Astrocyte of the hippocampus (primary cell): ENCODE data around the gene RABGAP1L.
"Not testable (repeated sequence)": the region's sequence is repeated elsewhere in the genome, so short reads cannot be mapped to it uniquely, and the experiment has no call there.

Experiments used
- DNase-seq: peaks from one replicate; pipeline ENCODE4 v3.0.0; 2011; ENCODE audit warnings: low read depth, low spot score

RABGAP1L gene

DNA sequence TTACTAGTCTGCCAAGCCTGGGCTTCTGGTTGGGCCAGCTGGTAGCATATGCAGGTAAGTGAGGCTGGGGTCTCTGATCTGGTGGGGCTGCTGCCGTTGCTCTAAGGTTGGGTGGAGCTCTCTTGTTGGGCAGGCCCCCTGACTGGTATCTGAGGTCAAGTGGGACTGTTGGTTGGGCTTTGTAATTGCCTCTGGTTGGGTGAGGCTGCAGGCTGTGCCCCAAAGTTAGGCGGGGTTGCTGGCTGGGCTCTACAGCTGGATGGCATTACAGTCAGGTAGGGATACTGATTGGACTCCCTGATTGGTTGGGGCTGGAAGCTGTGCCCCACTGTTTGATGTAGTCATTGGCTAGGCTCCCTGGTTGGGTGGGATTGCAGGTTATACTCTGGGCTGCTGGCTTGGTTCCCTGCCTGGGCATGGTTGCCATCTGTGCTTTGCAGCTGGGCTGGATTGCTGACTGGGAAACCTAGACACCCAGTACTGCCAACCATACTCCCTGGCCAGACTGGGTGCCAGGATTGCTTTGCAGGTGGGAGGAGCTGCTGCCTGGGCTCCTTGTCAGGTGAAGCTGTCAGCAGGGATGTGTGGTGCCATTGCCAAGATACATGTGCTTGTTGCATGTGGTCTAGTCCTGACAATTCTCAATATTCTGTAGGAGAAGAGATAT is 130.5 kb downstream of the RABGAP1L start:
- DNase-seq, result no peak

DNA sequence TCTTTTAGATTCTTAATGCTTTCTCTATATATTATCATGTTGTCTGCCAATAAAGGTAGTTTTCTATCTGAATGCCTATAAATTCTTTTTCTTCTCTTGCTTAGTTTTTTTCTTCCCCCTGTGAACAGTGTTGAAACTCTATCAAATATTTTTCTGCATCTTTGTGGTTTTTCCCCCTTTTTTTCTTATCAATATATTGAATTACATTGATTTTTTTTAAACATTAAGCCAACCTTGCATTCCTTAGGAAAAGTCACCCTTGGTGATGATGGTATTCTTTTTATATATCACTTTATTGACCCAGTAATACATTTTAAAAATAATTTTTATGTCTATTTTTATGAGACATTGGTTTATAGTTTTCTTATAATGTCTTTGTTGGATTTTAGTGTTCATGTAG is 131.7 kb downstream of the RABGAP1L start:
- no peak for DNase-seq

DNA sequence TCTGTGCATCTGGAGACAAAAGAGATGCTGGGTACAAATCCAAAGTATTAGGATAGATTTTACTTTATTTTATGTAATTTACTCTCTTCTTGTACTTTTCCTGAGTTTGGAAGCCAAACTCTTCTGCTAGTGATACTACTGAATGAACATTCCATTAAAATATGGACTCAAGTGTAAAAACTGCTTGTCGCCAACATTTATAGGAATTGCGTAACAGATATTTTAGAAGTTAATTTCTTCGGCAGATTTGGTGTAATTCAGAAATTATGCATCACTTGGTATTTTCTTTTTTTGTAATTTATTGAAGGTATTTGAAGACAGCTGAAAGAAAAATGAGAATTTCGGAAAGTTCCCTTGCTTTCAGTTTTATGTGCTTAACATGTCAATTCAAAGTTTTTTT is 137.0 kb downstream of the RABGAP1L start:
- no peak for DNase-seq

DNA sequence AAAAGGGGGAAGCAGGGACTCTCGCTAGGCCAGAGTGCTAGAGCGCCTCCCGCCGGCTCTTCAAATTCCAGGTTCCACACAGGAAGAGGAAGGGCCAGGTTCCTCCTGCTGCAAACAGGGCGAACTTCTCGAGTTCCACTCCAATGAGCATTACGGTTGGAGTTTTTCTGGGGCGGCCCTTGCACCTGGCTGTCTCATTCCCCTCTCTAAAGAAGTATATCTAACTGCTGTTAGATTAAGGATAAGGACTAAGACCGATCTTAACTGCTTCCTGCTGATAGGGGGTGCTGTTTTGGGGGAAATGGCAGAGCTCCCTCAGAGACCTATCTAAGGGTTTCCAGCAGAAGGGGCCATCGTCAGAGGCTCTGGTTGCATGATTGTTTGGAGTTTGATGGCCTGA is 138.0 kb downstream of the RABGAP1L start:
- no peak for DNase-seq

DNA sequence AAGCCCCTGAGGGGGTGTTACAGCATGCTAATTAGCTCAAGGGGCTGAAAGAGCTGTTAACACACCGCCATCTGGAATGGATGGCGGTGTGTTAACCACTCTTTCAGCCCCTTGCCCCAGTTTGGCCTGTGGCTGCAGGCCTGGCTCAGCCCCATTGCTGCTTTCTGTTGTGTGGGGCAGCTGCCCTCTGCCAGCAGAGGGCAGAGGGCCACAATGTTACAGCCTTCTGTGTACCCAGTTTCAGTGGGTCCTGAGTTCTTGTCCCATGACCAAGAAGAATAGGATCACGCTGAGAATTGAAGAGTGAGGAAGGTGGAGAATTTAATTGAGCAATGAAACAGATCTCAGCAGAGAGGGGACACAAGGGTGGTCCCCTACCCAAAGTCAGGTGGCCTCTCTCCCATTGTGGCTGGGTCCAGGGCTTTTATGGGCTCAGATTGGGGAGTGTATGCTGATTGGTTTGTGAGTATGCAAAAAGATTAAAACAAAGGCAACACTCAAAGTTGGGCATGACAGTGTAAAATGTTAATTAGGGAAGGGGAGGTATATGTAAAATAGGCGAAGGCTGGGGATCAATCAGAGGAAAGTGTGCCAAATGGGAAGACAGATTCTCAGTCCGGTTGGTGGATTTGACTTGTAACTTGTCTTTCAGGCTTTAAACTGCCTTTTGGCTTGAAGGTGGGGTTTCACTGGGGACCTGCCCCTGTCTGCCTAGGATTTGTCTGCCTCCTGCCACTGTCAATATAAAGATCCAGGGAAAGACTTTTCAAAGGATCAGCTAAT is 142.2 kb downstream of the RABGAP1L start:
- no peak for DNase-seq

DNA sequence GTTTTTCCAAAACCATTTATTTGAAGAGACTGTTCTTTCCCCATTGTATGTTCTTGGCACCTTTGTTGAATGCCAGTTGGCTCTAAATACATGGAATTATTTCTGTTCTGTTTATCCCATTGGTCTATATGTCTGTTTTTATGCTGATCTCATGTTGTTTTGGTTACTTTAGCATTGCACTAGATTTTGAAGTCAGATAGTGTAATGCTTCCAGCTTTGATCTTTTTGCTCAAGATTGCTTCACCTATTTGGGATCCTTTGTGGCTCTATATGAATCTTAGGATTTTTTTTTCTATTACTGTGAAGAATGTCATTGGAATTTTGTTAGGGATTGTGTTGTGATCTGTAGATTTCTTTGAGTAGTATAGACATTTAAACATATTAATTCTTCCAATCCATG is 149.3 kb downstream of the RABGAP1L start:
- no peak for DNase-seq

DNA sequence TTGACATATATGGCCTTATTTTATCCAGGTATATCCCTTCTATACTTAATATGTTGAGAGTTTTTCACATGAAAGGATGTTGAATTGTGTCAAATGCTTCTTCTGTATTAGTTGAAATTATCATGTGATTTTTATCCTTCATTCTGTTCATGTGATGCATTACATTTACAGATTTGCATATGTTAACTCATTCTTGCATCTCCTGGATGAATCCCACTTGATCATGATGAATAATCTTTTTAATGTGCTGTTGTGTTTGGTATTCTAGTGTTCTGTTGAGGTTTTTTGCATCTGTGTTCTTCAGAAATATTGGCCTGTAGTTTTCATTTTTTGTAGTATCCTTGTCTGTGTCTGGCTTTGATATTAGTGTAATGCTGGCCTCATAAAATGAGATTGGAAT is 150.2 kb downstream of the RABGAP1L start:
- DNase-seq, result no peak

DNA sequence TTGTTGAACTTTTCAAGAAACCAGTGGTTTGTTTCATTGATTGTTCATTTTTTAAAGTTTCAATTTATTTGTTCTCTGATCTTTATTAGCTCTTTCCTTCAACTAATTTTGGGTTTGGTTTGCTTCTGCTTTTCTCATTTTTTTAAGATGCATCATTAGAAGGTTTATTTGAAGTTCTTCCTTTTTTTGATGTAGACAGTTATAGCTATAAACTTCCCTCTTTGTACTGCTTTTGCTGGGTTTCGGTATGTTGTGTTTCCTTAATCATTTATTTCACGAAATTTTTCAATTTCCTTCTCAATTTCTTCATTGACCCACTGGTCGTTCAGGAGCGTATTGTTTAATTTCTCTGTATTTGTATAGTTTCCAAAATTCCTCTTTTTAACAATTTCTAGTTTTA is 155.1 kb downstream of the RABGAP1L start:
- no peak for DNase-seq

DNA sequence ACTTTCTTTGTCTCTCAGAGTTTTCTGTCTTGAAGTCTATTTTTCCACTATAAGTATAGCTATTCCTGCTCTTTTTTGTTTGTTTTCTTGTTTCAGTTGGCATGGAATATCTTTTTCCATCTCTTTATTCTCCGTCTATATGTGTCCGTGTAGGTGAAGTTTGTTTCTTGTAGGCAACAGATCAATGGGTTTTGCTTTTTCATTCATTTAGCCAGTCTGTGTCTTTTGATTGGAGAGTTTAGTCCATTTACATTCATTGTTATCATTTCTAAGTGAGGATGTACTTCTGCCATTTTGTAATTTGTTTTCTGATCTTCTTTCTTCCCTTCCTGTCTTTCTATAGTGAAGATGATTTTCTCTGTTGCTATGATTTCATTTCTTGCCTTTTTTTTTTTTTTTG is 155.9 kb downstream of the RABGAP1L start:
- no peak for DNase-seq

DNA sequence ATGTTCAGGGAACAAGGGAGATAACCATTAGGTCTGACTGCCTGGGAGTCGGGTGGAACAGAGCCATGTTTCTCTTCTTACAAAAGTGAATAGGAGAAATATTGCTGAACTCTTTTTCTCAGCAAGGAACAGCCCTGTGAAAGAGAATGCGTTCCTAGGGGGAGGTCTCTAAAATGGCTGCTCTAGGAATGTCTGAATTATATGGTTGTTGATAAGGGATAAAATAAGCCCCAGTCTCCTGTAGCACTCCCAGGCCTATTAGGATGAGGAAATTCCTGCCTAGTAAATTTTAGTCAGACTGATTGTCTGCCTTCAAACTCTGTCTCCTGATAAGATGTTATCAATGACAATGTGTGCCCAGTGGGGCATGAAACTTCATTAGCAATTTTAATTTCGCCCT is 161.6 kb downstream of the RABGAP1L start:
- not testable (repeated sequence) for DNase-seq

DNA sequence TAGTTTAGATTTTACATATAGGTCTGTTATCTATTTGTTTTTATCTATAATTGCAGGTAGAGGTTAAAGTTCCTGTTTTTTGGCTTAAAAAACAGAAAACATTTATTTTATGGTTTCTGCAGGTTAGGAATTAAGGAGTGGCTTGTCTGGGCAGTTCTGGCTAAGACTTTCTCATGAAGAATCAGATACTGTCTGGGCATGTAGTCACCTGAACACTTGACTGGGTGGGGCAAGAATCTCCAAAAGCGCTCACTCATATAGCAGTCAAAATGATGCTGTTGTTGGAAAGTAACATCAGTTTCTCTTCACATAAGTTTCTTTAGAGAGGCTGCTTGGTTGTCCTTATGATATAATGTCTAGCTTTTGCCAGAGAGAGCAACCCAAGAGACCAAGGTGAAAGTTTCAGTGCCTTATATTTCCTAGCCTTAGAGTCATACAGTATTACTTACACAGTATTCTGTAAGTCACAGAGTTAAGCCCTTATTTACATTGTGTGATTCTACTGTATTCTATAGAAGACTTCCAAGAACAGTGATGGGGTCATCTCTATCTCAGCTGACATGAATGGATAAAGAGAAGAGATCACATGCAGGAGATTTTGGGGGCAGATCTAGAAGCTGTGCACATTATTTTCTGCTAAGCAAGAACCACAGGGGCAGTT is 163.0 kb downstream of the RABGAP1L start:
- DNase-seq, result no peak

DNA sequence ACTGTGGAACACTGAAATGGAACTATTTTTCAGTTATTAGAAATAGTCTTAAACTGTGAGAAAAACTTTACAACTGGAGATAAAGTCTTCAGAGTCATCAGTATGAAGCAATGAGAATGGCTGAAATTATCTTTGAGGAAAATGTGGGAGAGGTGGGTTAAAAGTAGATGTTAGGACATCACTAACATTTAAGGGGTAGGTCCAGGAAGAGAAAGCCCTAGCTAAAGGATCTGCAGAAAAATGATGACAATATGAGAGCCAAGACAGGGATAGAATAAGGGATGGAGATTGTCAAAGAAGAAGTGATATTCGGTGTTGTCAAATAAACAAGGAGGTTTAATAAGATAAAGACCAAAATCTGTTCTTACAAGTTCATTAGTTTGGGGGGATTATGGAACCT is 165.2 kb downstream of the RABGAP1L start:
- no peak for DNase-seq

DNA sequence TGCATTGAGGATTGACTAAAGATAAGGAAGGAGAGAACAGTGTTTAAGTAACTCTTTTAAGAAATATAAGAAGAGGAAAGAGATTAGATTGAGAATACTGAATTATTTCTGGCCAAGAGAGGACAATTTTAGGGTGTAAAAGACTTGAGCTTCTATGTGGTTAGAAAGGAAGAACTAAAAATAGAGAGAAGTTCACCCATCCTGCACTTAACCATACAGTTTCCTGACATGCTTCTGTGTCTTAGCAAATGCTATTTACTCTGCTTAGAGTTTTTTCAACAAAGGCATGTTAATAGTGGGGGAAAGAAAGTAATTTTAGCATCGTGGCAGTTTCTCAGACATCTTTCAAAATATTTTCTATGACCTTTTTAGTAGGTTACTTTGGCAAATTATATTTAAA is 165.6 kb downstream of the RABGAP1L start:
- DNase-seq, result no peak

DNA sequence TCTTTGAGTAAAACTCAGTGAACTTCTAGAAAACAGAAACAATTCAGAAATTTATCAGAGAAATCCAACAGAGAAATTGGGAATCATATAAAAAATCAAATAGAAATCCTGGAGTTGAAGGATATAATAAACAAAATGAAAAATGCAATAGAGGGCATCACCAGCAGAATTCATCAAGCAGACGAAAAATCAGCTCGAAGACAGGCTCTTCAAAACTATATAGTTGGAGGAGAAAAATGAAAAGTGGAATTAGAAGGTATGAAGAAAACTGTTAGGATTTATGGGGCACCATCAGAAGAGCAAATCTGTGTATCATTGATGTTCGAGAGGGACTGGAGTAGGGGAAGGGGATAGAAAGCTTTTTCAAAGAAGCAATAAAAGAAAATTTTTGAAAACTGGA is 167.0 kb downstream of the RABGAP1L start:
- DNase-seq, result no peak

DNA sequence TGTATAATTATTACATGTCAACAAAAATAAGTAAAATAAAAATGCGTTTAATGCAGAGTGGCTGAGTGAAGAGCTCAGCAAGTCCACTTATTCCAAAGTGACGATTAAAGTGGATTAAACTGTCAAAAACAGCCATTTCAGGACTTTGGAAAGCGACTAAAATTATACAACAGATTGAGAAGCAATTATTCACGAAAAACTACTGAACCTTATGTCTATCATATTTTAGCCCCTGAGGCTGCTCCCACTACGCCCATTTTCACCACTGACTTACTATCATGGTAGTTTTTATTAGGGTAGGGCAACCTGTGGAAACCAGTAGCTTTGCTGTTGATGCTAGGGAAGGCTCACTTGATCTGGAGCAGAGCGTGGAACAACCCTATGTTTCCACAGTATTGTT is 174.1 kb downstream of the RABGAP1L start:
- no peak for DNase-seq

DNA sequence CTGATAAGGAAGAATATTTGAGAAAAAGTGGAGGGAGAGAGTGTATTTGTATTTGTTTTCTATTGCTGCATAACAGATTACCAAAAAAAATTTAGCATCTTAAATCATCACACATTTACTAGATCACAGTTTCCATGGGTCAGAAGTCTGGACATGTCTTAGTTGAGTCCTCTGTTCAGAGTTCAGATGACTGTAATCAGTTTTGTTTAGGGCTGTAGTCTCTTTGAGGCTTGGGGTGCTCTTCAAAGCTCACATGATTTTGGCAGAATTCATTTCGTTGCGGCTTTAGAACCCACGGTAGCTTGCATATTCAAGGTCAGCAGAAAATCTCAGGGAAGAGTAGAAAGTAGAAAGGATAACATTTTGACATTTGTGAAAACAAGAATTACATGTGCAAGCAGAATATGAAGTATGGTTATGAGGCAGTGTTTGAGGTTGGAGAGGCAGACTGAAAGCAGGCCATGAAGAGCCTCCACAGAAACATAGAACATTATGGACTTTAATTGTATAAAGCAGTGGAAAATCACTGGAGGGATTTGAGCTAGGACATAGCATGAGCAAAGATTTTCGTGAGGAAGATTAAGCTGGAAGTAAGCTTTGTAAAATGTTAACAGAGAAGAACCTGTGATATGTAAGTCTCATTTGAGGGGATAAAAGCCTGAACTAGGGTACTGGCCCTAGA is 177.8 kb downstream of the RABGAP1L start:
- DNase-seq, result no peak

DNA sequence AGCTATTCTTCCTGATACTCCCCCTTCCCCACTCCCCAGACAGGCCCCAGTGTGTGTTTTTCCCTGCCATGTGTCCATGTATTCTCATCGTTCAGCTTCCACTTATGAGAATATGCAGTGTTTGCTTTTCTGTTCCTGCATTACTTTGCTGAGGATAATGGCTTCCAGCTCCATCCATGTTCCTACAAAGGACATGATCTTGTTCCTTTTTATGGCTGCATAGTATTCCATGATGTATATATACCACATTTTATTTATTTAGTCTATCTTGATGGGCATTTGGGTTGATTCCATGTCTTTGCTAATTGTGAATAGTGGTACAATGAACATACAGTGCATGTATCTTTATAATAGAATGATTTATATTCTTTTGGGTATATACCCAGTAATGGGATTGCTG is 181.1 kb downstream of the RABGAP1L start:
- DNase-seq, result not testable (repeated sequence)

DNA sequence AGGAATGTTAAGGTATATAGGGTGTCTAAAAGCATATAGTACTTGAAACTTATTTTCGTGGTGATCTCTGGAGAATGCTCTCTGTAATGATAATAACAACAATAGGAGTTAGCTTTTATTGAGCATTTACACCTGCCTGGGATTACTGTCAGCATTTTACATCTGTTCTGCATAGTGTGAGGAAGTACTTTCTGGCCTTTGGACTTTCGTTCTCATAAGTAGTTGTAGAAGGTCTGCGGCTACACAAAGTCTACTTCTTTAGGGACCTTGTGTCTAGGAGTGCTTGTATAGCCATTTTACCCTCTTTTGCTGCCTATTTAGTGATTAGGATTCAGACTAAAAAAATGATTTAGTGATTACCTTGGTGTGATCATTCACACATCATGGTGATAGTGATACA is 184.8 kb downstream of the RABGAP1L start:
- no peak for DNase-seq

DNA sequence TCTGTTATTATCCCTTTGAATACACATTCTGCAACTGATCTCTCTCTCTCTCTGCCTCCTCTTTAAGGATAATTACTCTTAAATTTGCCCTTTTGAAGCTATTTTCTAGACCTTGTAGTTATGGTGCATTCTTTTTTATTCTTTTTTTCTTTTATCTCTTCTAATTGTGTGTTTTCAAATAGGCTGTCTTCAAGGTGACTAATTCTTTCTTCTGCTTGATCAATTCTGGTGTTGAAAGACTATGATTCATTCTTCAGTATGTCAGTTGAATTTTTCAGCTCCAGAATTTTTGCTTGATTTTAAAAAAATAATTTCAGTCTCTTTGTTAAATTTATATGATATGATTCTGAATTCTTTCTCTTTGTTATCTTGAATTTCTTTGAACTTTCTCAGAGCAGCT is 192.8 kb downstream of the RABGAP1L start:
- DNase-seq, result no peak

DNA sequence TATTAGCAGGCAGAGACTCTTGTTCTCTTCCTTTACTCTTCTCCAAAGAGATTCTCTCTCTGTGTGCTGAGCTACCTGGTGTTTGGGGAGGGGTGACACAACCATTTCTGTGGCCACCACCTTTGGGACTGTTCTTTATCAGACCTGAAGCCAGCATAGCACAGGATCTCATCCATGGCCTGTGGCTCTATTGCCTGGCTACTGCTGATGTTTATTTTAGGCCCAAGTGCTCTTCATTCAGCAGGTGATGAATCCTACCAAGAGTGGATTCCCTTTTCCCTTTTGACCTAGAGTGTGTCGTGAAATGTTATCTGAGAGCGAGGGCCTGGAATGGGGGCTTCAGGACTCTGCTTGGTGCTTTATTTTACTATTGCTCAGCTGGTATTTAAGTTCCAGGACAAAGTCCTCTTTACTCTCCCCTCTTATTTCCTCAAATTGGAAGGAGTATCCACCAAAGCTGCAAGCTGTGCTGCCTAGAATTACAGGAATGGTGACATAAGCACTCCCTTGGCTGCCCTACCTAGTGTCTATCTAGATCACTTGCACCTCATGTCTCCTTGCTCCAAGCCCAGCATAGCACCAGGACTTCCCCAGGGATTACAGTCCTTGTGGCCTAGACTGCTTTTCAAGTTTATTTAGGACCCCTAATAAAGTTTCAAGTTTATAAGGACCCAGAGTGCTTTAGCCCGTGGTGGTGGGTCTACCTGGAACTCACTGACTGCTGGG is 193.7 kb downstream of the RABGAP1L start:
- no peak for DNase-seq

DNA sequence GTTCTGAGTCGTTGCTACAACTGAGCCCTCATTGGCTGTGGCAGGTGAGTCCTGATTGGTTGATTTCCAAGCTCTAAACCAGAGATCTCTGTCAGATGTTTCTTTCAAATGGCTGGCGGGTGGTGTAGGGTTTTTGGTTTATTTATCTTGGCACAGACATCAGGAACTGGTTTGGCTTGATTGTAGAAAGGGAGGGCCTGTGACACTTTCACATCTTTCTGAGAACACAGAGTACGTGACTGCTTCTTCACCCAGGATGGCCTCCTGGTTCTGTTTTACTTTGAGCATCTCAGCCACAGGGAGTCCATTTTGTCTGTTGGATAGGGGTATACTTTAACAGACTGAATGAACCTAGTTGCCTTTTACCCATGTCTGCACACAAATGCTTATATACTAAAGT is 199.0 kb downstream of the RABGAP1L start:
- DNase-seq, result no peak
